RWPE1 (cell line): ENCODE measurements around the gene CIB1.

Experiments used
- CTCF ChIA-PET: fragments of 350-600 bp; sonication (Branson Sonifier 250); formaldehyde crosslinking; extraction: SDS; loops from one replicate; lab custom pipeline; 2021; lab: Yijun Ruan, JAX
- POLR2A ChIA-PET: fragments of 400-600 bp; formaldehyde crosslinking; extraction: SDS; loops from one replicate; lab custom pipeline; 2020; ENCODE audit warnings: antibody characterized with exemption; ENCODE audit not compliant: low non-redundant PET; lab: Yijun Ruan, JAX
- DNase-seq: peaks from one replicate; pipeline ENCODE4 v3.0.0; 2012; ENCODE audit warnings: low spot score
- H3K27ac ChIP-seq: fragments of 450-650 bp; 2 replicates; pipeline ENCODE4 v1.5.1; 2017
- CTCF ChIP-seq: fragments of 450-650 bp; conservative IDR thresholded peaks from 2 replicates; pipeline ENCODE4 v1.5.1; 2017; ENCODE audit warnings: low read depth, mild to moderate bottlenecking

Gene CIB1

GRCh38 chr15:90241343-90242192 lies 7.8 kb upstream of the CIB1 start:
- no peak for TF ChIP-seq CTCF
- H3K27ac ChIP-seq = peak overlapping the region; percentile 18
- no peak for DNase-seq
- ChIA-PET CTCF (interaction anchor here (0.8 kb wide), 1 partner anchor 67 kb away, joined by 3 read pairs; no protein-coding TSS in a partner anchor), POLR2A (no interaction called here)

- no peak for TF ChIP-seq CTCF
- ChIA-PET CTCF (no interaction called here), POLR2A (no interaction called here)
- H3K27ac ChIP-seq = peak overlapping the region; percentile 18
- DNase-seq = no peak
Observed at GRCh38 chr15:90240856-90241255, 7.1 kb upstream of the CIB1 start.

- POLR2A ChIA-PET = interaction anchor here (0.7 kb wide), 1 partner anchor 26 kb away, joined by 3 read pairs; the partner anchor contains the start of gene NGRN
- DNase-seq = no peak
- H3K27ac ChIP-seq = peak overlapping the region; percentile 10; the same call in 1 of the 2 replicates
- CTCF ChIA-PET = no interaction called here
- no peak for TF ChIP-seq CTCF
Observed at GRCh38 chr15:90239371-90239770, 5.6 kb upstream of the CIB1 start.

- CTCF ChIA-PET = interaction anchor here (0.5 to 1.1 kb wide), 2 partner anchors 53 to 91 kb away, joined by 3 to 4 read pairs; no protein-coding TSS in a partner anchor
- peak within 1 kb of the TSS; percentile 94 for H3K27ac ChIP-seq
- peak; percentile 27 for DNase-seq
- TF ChIP-seq CTCF = no peak
- POLR2A ChIA-PET = interaction anchor here (0.5 to 2.0 kb wide), 6 partner anchors 10 to 72 kb away, joined by 3 to 7 read pairs (median 4); no protein-coding TSS in a partner anchor
Observed at GRCh38 chr15:90234096-90234988, 601 bp upstream of the CIB1 start, which contains the start of gene GDPGP1. GDPGP1 (plus strand) TSS chr15:90234209; CDS start chr15:90240909, 6,700 bp downstream.

- peak; percentile 88 for TF ChIP-seq CTCF
- DNase-seq = peak; percentile 26
- CTCF ChIA-PET = interaction anchor here (0.6 to 1.6 kb wide), 5 partner anchors 20 to 131 kb away, joined by 3 to 7 read pairs (median 4); no protein-coding TSS in a partner anchor
- POLR2A ChIA-PET = interaction anchor here (0.6 to 2.0 kb wide), 3 partner anchors 21 to 78 kb away, joined by 3 to 6 read pairs (median 4); no protein-coding TSS in a partner anchor
- peak overlapping the region; percentile 94 for H3K27ac ChIP-seq
Observed at GRCh38 chr15:90232941-90233386, 777 bp downstream of the CIB1 start.
